Endometrial microvascular endothelial cells (primary cell): ENCODE results near the gene SLC7A5. TPM values are rescaled to one million over a fixed set of nuclear protein-coding genes. Genes with fewer than 3 reads are reported as not detected.

Source experiments
- in situ Hi-C: cut with HindIII; loops from 2 replicates; pipeline ENCODE4 v1.10.0; 2017; ENCODE audit warnings: low sequenced_read_pairs, low pct_unique_long_range_greater_than_20kb; ENCODE audit errors: inconsistent ontology term
- total RNA-seq: library from RNA; depleted of rRNA; stranded (reverse); fragments of >200 nt; gene quantifications from one replicate; pipeline ENCODE4 v1.2.3, GENCODE V29; 2015; ENCODE audit errors: inconsistent ontology term

Gene SLC7A5
- total RNA-seq, 1 donor from 2014 or later: 34.8 TPM

- in situ Hi-C loops: no loop called here
These were observed 19.8 kb downstream of the SLC7A5 start for GRCh38 chr16:87849419-87850008.

GRCh38 chr16:87848676-87849345 is 20.5 kb downstream of the SLC7A5 start:
- in situ Hi-C loops: no loop called here

- in situ Hi-C loops: no loop called here
These were observed 21.3 kb downstream of the SLC7A5 start for GRCh38 chr16:87847785-87848675.

GRCh38 chr16:87847467-87847784 is 21.9 kb downstream of the SLC7A5 start:
- in situ Hi-C loops: no loop called here

GRCh38 chr16:87846705-87847466 is 22.4 kb downstream of the SLC7A5 start:
- in situ Hi-C loops: no loop called here

- in situ Hi-C loops: no loop called here
These were observed 23.3 kb downstream of the SLC7A5 start for GRCh38 chr16:87845807-87846619.

GRCh38 chr16:87845213-87845612 is 24.1 kb downstream of the SLC7A5 start:
- in situ Hi-C loops: no loop called here

GRCh38 chr16:87844809-87845208 is 24.5 kb downstream of the SLC7A5 start:
- in situ Hi-C loops: no loop called here

- in situ Hi-C loops: no loop called here
These were observed 25.1 kb downstream of the SLC7A5 start for GRCh38 chr16:87844120-87844733.

- in situ Hi-C loops: no loop called here
These were observed 25.6 kb downstream of the SLC7A5 start for GRCh38 chr16:87843678-87844105.

GRCh38 chr16:87842209-87842869 is 27.0 kb downstream of the SLC7A5 start:
- in situ Hi-C loops: no loop called here

- in situ Hi-C loops: no loop called here
These were observed 27.7 kb downstream of the SLC7A5 start for GRCh38 chr16:87841340-87842208.

- in situ Hi-C loops: no loop called here
These were observed 28.9 kb downstream of the SLC7A5 start for GRCh38 chr16:87840271-87840978.

- in situ Hi-C loops: no loop called here
These were observed 29.6 kb downstream of the SLC7A5 start for GRCh38 chr16:87839542-87840270.
